GM13976 (cell line): ENCODE data around the gene RASAL1.

Experiments
- DNase-seq: peaks from one replicate; pipeline ENCODE4 v3.0.0; 2012; ENCODE audit warnings: low spot score
- CTCF ChIP-seq: IDR thresholded peaks from 2 replicates; pipeline ENCODE4 v1.5.1; 2012; ENCODE audit warnings: borderline replicate concordance, mild to moderate bottlenecking; ENCODE audit not compliant: insufficient read depth; ENCODE audit errors: extremely low read depth, missing control alignments, control extremely low read depth
- in situ Hi-C: fragments of 300-500 bp; cut with MboI; formaldehyde crosslinking; loops from one replicate; pipeline ENCODE4 v1.12.0; 2022; ENCODE audit warnings: low sequenced_read_pairs, mixed read lengths, inconsistent platforms; ENCODE audit not compliant: unreplicated experiment

Gene RASAL1

GRCh38 chr12:113049976-113050742 lies 85.4 kb downstream of the RASAL1 start:
- in situ Hi-C loops = loop anchor here (5.0 to 10.0 kb wide), 3 partner anchors 47 to 125 kb away; no protein-coding TSS in a partner anchor
- DNase-seq = peak; percentile 48
- TF ChIP-seq CTCF = peak; percentile 52
